WI38 (cell line): Measurements from ENCODE around the gene MARCHF10.
A peak's percentile ranks its signal among the peaks of the same experiment; 100 is the strongest.
"Not testable (repeated sequence)": the region's sequence is repeated elsewhere in the genome, so short reads cannot be mapped to it uniquely, and the experiment has no call there.

Source experiments
- H3K4me3 ChIP-seq: 2 replicates; pipeline ENCODE4 v1.5.1; 2011; ENCODE audit warnings: low read depth, mild to moderate bottlenecking, control low read depth, low read length
- CTCF ChIP-seq: IDR thresholded peaks from 2 replicates; pipeline ENCODE4 v1.5.1; 2012; ENCODE audit warnings: low read depth, mild to moderate bottlenecking, control low read depth, low read length

Gene MARCHF10

GRCh38 chr17:62693616-62694409, 114.3 kb downstream of the MARCHF10 start:
- no peak overlapping the region for H3K4me3 ChIP-seq
- no peak for TF ChIP-seq CTCF

GRCh38 chr17:62692721-62693431, 115.2 kb downstream of the MARCHF10 start:
- peak; percentile 63 for TF ChIP-seq CTCF
- no peak overlapping the region for H3K4me3 ChIP-seq

GRCh38 chr17:62692159-62692651, 115.9 kb downstream of the MARCHF10 start:
- no peak overlapping the region for H3K4me3 ChIP-seq
- TF ChIP-seq CTCF, result no peak

GRCh38 chr17:62691589-62691915, 116.6 kb downstream of the MARCHF10 start:
- not testable (repeated sequence) for H3K4me3 ChIP-seq

- no peak overlapping the region for H3K4me3 ChIP-seq
- no peak for TF ChIP-seq CTCF
Measured at GRCh38 chr17:62690168-62690897, 117.8 kb downstream of the MARCHF10 start.

- no peak for TF ChIP-seq CTCF
- no peak overlapping the region for H3K4me3 ChIP-seq
Measured at GRCh38 chr17:62689441-62690167, 118.5 kb downstream of the MARCHF10 start.

- no peak for TF ChIP-seq CTCF
- no peak overlapping the region for H3K4me3 ChIP-seq
Measured at GRCh38 chr17:62688398-62689160, 119.5 kb downstream of the MARCHF10 start.
